Fibroblast of the aortic adventitia (primary cell): ENCODE results near the gene RNH1. TPM values are rescaled to one million over a fixed set of nuclear protein-coding genes. Genes with fewer than 3 reads are reported as not detected.

Experiments used
- DNase-seq: peaks from one replicate; pipeline ENCODE4 v3.0.0-alpha.2; 2010; ENCODE audit warnings: low read depth
- H3K4me3 ChIP-seq: 2 replicates; pipeline ENCODE4 v1.5.1; 2011; ENCODE audit warnings: low read depth, mild to moderate bottlenecking, control low read depth, low read length, moderate library complexity
- total RNA-seq: library from RNA; depleted of rRNA; stranded (reverse); fragments of >200 nt; gene quantifications from 2 replicates; pipeline ENCODE4 v1.2.3, GENCODE V29; 2012; ENCODE audit warnings: low replicate concordance
- TF ChIP-seq, protein P1 (sequence below): IDR thresholded peaks from 2 replicates; pipeline ENCODE4 v1.5.1; 2011; ENCODE audit warnings: mild to moderate bottlenecking, low read length, control low read depth, inconsistent platforms; ENCODE audit not compliant: insufficient read depth

Gene RNH1
- 388 and 436 TPM in 2 replicates for total RNA-seq

DNA sequence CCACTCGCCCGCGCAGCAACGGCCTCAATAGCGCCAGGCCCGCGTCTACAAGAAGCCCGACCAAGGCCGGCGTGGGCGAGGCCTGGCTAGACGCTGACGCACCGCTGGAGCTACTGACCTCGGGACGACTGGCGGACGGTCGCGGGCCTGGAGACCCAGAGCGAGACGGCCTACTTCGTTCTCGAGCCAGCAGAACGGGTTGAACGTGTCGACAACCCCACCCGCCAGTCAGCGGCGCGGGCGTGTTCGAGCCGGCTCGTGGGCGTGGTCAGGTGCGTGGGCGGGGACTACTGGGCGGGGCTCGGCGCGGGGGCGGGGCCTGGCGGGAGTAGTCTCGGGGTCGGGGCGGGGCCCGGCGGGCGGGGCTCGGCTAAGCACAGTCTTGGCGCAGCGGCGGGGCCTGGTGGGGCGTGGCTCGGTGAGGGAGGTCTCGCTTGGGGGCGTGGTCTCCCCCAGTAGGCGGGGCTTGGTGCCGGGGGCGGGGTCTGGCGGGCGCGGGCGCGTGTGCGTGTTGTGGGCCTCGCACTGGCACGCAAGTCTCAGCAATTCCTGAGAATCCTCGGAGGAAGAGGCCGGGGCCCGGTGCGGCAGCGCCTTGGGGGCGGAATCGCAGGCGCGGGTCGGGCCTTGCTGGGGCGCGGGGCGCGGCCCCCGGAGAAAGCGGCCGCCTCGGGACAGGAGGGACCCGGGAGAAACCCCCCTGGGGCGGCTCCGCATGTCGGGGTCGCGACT, at the start of gene RNH1:
TSS of gene RNH1 (minus strand) at position 248 of the 732 bp plus-strand sequence. CDS start 5,080 bp downstream, outside the sequence.
- peak within 1 kb of the TSS; percentile 95 for H3K4me3 ChIP-seq
- TF ChIP-seq, protein P1, sequence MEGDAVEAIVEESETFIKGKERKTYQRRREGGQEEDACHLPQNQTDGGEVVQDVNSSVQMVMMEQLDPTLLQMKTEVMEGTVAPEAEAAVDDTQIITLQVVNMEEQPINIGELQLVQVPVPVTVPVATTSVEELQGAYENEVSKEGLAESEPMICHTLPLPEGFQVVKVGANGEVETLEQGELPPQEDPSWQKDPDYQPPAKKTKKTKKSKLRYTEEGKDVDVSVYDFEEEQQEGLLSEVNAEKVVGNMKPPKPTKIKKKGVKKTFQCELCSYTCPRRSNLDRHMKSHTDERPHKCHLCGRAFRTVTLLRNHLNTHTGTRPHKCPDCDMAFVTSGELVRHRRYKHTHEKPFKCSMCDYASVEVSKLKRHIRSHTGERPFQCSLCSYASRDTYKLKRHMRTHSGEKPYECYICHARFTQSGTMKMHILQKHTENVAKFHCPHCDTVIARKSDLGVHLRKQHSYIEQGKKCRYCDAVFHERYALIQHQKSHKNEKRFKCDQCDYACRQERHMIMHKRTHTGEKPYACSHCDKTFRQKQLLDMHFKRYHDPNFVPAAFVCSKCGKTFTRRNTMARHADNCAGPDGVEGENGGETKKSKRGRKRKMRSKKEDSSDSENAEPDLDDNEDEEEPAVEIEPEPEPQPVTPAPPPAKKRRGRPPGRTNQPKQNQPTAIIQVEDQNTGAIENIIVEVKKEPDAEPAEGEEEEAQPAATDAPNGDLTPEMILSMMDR, result no peak

DNA sequence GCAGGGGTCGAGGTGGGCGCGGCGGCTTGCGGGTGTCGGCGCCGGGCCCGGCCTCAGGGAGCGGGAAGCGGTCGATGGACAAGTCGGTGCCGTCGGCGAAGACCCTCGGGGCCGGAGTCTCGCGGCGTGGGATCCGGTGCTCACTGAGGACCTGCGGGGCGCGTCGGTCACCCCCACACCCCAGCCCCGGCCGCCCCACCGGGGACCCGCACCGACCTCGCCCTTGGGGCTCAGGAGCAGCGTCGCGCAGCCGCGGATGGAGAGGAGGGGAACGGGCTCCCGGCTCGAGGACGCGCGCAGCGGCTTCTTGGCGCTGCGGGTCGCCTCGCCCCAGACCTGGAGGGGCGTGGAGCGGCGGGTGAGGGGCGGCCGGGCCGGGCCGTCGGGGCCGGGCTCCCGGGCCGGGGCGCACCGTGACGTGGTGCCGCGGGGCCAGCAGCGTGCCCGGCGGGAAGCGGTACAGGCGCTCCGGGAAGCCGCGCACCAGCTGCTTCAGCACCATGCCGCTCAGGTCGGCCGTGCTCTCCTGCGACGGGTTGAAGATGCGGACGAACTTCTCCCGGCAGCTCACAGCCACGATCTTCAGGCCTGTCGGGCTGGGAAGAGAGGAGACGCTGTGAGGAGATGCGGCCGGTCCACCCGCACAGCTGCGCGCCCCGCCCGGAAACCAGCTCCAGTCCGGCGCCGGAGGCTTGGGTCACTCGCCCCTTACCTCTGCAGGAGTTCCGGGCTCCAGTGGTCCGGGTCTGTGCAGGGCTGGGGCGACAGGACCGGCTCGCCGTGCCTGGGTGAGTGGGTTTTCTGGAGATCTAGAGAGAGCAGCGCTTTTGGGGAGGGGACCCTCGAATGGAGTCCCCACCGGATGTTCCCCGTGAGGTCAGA, 49.0 kb upstream of the RNH1 start:
- no peak for DNase-seq
- TF ChIP-seq, protein P1, result no peak
- H3K4me3 ChIP-seq, result no peak overlapping the region

More for the DNA sequence above, at the start of gene RNH1:
- DNase-seq, result peak; percentile 96

- TF ChIP-seq, protein P1, result no peak
- H3K4me3 ChIP-seq, result no peak overlapping the region
- DNase-seq, result no peak
Observed at GRCh38 chr11:555227-555779, 48.3 kb upstream of the RNH1 start.

DNA sequence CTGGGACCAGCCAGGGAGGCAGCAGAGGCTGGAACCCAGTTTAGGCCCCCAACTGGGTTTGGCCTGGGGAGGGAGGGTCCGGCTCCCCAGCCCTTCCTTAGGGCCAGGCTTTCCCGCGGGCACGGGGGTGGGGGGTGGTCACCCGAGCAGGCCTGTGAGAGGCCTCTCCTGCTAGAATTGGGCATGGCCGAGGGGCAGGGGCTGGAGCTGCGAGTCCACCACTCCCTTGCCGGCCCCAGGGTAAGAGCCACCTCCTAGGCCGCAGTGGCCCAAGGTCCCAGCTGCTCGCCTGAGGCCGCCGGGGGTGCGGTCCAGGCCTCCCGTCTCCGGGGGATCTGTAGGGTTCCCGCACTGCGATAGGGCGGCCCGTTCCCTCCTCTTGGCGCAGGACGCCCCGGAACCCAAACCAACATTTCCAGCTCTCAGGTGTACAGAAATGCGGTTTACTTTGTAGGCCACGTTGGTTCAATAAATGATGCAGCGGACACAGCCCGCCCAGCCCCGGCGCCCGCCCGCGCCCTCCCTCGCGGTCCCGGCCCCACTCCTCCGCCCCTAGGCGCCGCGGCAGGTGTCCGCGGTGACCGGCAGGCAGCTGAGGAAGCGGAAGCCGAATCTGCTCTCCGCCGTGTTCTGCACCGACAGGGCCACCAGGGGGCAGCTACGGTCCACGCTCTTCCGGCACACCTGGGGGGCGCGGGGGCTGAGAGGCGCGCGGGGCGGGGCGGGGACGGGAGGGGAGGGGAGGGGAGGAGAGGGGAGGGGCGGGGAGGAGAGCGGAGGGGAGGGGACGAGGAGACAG, 47.6 kb upstream of the RNH1 start:
- DNase-seq, result no peak
- H3K4me3 ChIP-seq, result peak overlapping the region; percentile 5
- TF ChIP-seq, protein P1, result peak; percentile 67

- TF ChIP-seq, protein P1, result no peak
- no peak overlapping the region for H3K4me3 ChIP-seq
- no peak for DNase-seq
Observed at GRCh38 chr11:553988-554340, 46.9 kb upstream of the RNH1 start.
